K562 (cell line): Measurements from ENCODE around the gene RELCH. TPM values are rescaled to one million over a fixed set of nuclear protein-coding genes. Genes with fewer than 3 reads are reported as not detected.

ENCODE experiments used
- ATAC-seq: fragments of 200-7000 bp; cut with Tn5 transposase; 3 replicates; pipeline ENCODE4 v1.9.1; 2020; ENCODE audit warnings: moderate library complexity
- BruUV-seq: library from RNA; stranded (reverse); fragments of 400-500 nt; replicated peaks from 2 replicates; lab custom pipeline; 2021; lab: Mats Ljungman, UMichigan
- CTCF ChIA-PET: fragments of 300-600 bp; formaldehyde crosslinking; extraction: SDS; loops from one replicate; lab custom pipeline; 2021; ENCODE audit warnings: low intra/inter-chr PET ratio; lab: Yijun Ruan, JAX
- POLR2A ChIA-PET: fragments of 300-600, 350-650 bp; sonication (Branson Sonifier 250); formaldehyde crosslinking; extraction: SDS; loops from one replicate; lab custom pipeline; 2021; ENCODE audit warnings: antibody characterized with exemption, inconsistent platforms; lab: Yijun Ruan, JAX
- DNase-seq, 4 experiments: peaks; one replicate each; pipeline versions ENCODE4 v3.0.0 to v3.0.0-alpha.2; 2011 to 2018; ENCODE audit warnings: low spot score in 3 of 4, mixed read lengths in 3 of 4; ENCODE audit errors: extremely low read depth in 1 of 4
- FAIRE-seq: peaks from 2 replicates; lab custom pipeline; 2011; peaks lifted over from hg19 to GRCh38; lab: Jason Lieb, UNC
- H2AFZ ChIP-seq: 2 replicates; pipeline ENCODE4 v1.6.0; 2011; ENCODE audit warnings: low read depth, low read length, control low read depth, inconsistent platforms
- H3K27ac ChIP-seq: fragments of 200-600 bp; 3 replicates; pipeline ENCODE4 v1.8.0; 2011; ENCODE audit warnings: low read depth, mild to moderate bottlenecking, control low read depth, inconsistent platforms, low read length, moderate library complexity, mixed read lengths; ENCODE audit errors: extremely low read depth
- H3K27me3 ChIP-seq, 2 experiments: fragments of 300-600 bp in 1 of 2; 2 replicates in 1 of 2; 3 replicates in 1 of 2; pipeline versions ENCODE4 v1.6.0 to v1.8.0; 2011; ENCODE audit warnings: inconsistent platforms in 2 of 2, low read length in 2 of 2, mild to moderate bottlenecking in 1 of 2, mixed read lengths in 1 of 2, moderate library complexity in 1 of 2; ENCODE audit not compliant: control insufficient read depth in 2 of 2, insufficient read depth in 2 of 2
- H3K36me3 ChIP-seq: fragments of 300-600 bp; 3 replicates; pipeline ENCODE4 v1.8.0; 2011; ENCODE audit warnings: mild to moderate bottlenecking, low read length, inconsistent platforms; ENCODE audit not compliant: control insufficient read depth, insufficient read depth
- H3K4me1 ChIP-seq, 2 experiments: fragments of 200-600 bp in 1 of 2; replicated peaks in 1 of 2; 2 replicates in 1 of 2; 3 replicates in 1 of 2; pipeline versions ENCODE4 v1.5.1 to v1.8.0; 2011; ENCODE audit warnings: inconsistent platforms in 2 of 2, low read length in 2 of 2, mild to moderate bottlenecking in 1 of 2, mixed read lengths in 1 of 2, moderate library complexity in 1 of 2; ENCODE audit not compliant: control insufficient read depth in 2 of 2, insufficient read depth in 2 of 2
- H3K4me2 ChIP-seq: 2 replicates; pipeline ENCODE4 v1.6.1; 2011; ENCODE audit warnings: low read length, control low read depth, inconsistent platforms, mixed read lengths; ENCODE audit not compliant: insufficient read depth
- H3K4me3 ChIP-seq: fragments of 200-600 bp; sonication (generic), shearing (Covaris generic); 2 replicates; pipeline ENCODE4 v1.5.1; 2016; ENCODE audit warnings: control low read depth, inconsistent platforms
- H3K79me2 ChIP-seq: fragments of 200-600 bp; 3 replicates; pipeline ENCODE4 v1.8.0; 2011; ENCODE audit warnings: low read length, inconsistent platforms; ENCODE audit not compliant: control insufficient read depth, insufficient read depth
- H3K9ac ChIP-seq, 2 experiments: 2 replicates each; pipeline versions ENCODE4 v1.6.0 to v1.6.1; 2011; ENCODE audit warnings: low read depth in 2 of 2, low read length in 2 of 2, control low read depth in 1 of 2, inconsistent platforms in 1 of 2, mild to moderate bottlenecking in 1 of 2, mixed read lengths in 1 of 2; ENCODE audit not compliant: insufficient read depth in 1 of 2
- H3K9me1 ChIP-seq: one replicate; pipeline ENCODE4 v1.6.0; 2011; ENCODE audit warnings: inconsistent platforms, mild to moderate bottlenecking, low read length, moderate library complexity; ENCODE audit not compliant: control insufficient read depth, insufficient read depth
- H3K9me3 ChIP-seq: replicated peaks from 2 replicates; pipeline ENCODE4 v1.5.1; 2011; ENCODE audit warnings: low read depth, low read length, inconsistent platforms; ENCODE audit not compliant: control insufficient read depth, insufficient read depth
- H4K20me1 ChIP-seq: replicated peaks from 2 replicates; pipeline ENCODE4 v1.6.1; 2011; ENCODE audit warnings: low read length, inconsistent platforms, mixed read lengths; ENCODE audit not compliant: control insufficient read depth, insufficient read depth
- CBX2 ChIP-seq: fragments of 200-600 bp; sonication (generic); IDR thresholded peaks from one replicate; pipeline ENCODE4 v1.6.1; 2012; ENCODE audit warnings: mild to moderate bottlenecking, low read length, inconsistent platforms; ENCODE audit not compliant: insufficient read depth, poor library complexity, severe bottlenecking
- CBX3 ChIP-seq, 2 experiments: IDR thresholded peaks; 1 replicate in 1 of 2; 2 replicates in 1 of 2; pipeline ENCODE4 v1.6.1; 2012; ENCODE audit warnings: inconsistent platforms in 2 of 2, low read length in 2 of 2, borderline replicate concordance in 1 of 2, control low read depth in 1 of 2
- CBX8 ChIP-seq: fragments of 200-600 bp; sonication (generic); IDR thresholded peaks from 2 replicates; pipeline ENCODE4 v1.6.1; 2012; ENCODE audit warnings: borderline replicate concordance, mixed run types, low read depth, mild to moderate bottlenecking, moderate library complexity, mixed read lengths, low read length, control low read depth, inconsistent platforms; ENCODE audit not compliant: poor library complexity, severe bottlenecking; ENCODE audit errors: extremely low read depth
- CREB3 ChIP-seq: fragments of 450-650 bp; conservative IDR thresholded peaks from 2 replicates; pipeline ENCODE4 v1.6.1; 2016; ENCODE audit warnings: missing genetic modification characterization, low read depth, mild to moderate bottlenecking, missing compliant biosample characterization, moderate library complexity
- E2F3 ChIP-seq: fragments of 250-450 bp; sonication (Bioruptor Pico); IDR thresholded peaks from 2 replicates; pipeline ENCODE4 v1.4.0; 2020; ENCODE audit warnings: mild to moderate bottlenecking
- ELF2 ChIP-seq: fragments of 250-450 bp; sonication (Bioruptor Pico); IDR thresholded peaks from 2 replicates; pipeline ENCODE4 v1.5.0; 2021; ENCODE audit warnings: mild to moderate bottlenecking
- EP300 ChIP-seq: IDR thresholded peaks from 2 replicates; pipeline ENCODE4 v1.6.1; 2012; ENCODE audit warnings: low read length, improper control_type of control experiment
- FUS ChIP-seq: fragments of 200-400 bp; formaldehyde crosslinking; optimal IDR thresholded peaks from 2 replicates; pipeline ENCODE3; 2017; ENCODE audit warnings: low read depth, low read length
- ILF3 ChIP-seq: fragments of 450-650 bp; IDR thresholded peaks from 2 replicates; pipeline ENCODE4 v1.6.1; 2018; ENCODE audit warnings: antibody characterized with exemption, mild to moderate bottlenecking, moderate library complexity, borderline replicate concordance
- NFE2L1 ChIP-seq: fragments of 450-650 bp; IDR thresholded peaks from 2 replicates; pipeline ENCODE4 v1.6.1; 2016; ENCODE audit warnings: missing genetic modification characterization, low read depth, mild to moderate bottlenecking, missing compliant biosample characterization, moderate library complexity, borderline replicate concordance
- POLR2AphosphoS5 ChIP-seq: IDR thresholded peaks from 2 replicates; pipeline ENCODE4 v1.6.1; 2011; ENCODE audit warnings: mild to moderate bottlenecking, low read depth, low read length, moderate library complexity; ENCODE audit not compliant: control insufficient read depth, insufficient read depth
- RCOR1 ChIP-seq, 2 experiments: IDR thresholded peaks; 2 replicates each; pipeline ENCODE4 v1.6.1; 2012; ENCODE audit warnings: low read depth in 2 of 2, low read length in 2 of 2, borderline replicate concordance in 1 of 2, improper control_type of control experiment in 1 of 2
- RFX7 ChIP-seq: fragments of 250-450 bp; sonication (Bioruptor Pico); IDR thresholded peaks from 2 replicates; pipeline ENCODE4 v1.5.1; 2021; ENCODE audit warnings: mild to moderate bottlenecking
- SRSF1 ChIP-seq: fragments of 200-400 bp; formaldehyde crosslinking; IDR thresholded peaks from 2 replicates; pipeline ENCODE4 v1.6.1; 2017; ENCODE audit warnings: mild to moderate bottlenecking, low read depth, low read length, moderate library complexity
- ZBTB17 ChIP-seq: fragments of 450-650 bp; formaldehyde crosslinking; IDR thresholded peaks from 2 replicates; pipeline ENCODE4 v1.4.0; 2020; ENCODE audit warnings: mild to moderate bottlenecking
- ZSCAN29 ChIP-seq: fragments of 450-650 bp; IDR thresholded peaks from 2 replicates; pipeline ENCODE4 v1.6.1; 2017
- WGBS: fragments of 100-300 bp; shearing (Covaris generic); methylation state at CpG from one replicate; pipeline ENCODE4 v1.1.6; 2016; ENCODE audit warnings: low coverage, mixed read lengths; ENCODE audit not compliant: insufficient coverage; ENCODE audit errors: missing lambda C conversion rate; 5-methylcytosine and 5-hydroxymethylcytosine counted together
- in situ Hi-C: fragments of 300-500 bp; cut with MboI; formaldehyde crosslinking; loops from 4 replicates; pipeline ENCODE4 v1.15.0; 2018; ENCODE audit warnings: inconsistent platforms, mixed read lengths
- intact Hi-C: fragments of 100-400 bp; cut with micrococcal nuclease; formaldehyde crosslinking; loops from 2 replicates; pipeline ENCODE4 v1.14.2; 2022
- polyA plus RNA-seq, 8 experiments: library from polyadenylated mRNA; depleted of rRNA in 4 of 8; stranded (reverse) in 5 of 8; unstranded in 3 of 8; fragments of >200 nt; fragmentation: Nextera tagmentation in 2 of 8; fragmentation: Illumina TruSeq in 1 of 8; extraction: Ambion mirVana in 2 of 8; extraction: Trizol in 1 of 8; gene quantifications; 2 replicates each; pipeline versions ENCODE4 v1.2.1 to v1.2.3, GENCODE V29; 2011 to 2014; ENCODE audit warnings: inconsistent platforms in 1 of 8, missing spikeins in 1 of 8
- total RNA-seq, 7 experiments: library from RNA; depleted of rRNA in 6 of 7; stranded (reverse); fragments of >200 nt in 6 of 7; fragmentation: Illumina TruSeq in 2 of 7; extraction: Trizol in 2 of 7; gene quantifications; 2 replicates each; pipeline versions ENCODE4 v1.2.1 to v1.2.3, GENCODE V29; 2011 to 2021; ENCODE audit warnings: low replicate concordance in 1 of 7

RELCH gene
- total and polyA plus RNA-seq, 9 of the 15 experiments (the other 6 are each of a cell fraction or from before 2014, with no cell fraction given): 1.4 to 13.6 (median 7.6) TPM

GRCh38 chr18:62341473-62341872, 154.4 kb downstream of the RELCH start:
- Histone ChIP-seq H3K9me3 (no peaks in the 10 kb centered on the region), H3K4me2 (no peak overlapping the region), H4K20me1 (peaks cover 4% of the 10 kb centered on the region; the same call in 1 of the 2 replicates), H3K9me1 (no peaks in the 10 kb centered on the region), H2AFZ (no peak overlapping the region), H3K4me3 (no peak overlapping the region), H3K27ac (no peak overlapping the region), H3K9ac (no peak overlapping the region), H3K36me3 (no peaks in the 10 kb centered on the region), H3K27me3 (peaks cover 21 to 32% of the 10 kb centered on the region in 2 experiments), H3K4me1 (no peaks in the 10 kb centered on the region; a peak in 1 of 5 replicates), H3K79me2 (no peaks in the 10 kb centered on the region)
- FAIRE-seq: no peak
- ChIA-PET POLR2A (interaction anchor here (1.1 kb wide), 1 partner anchor 10 kb away, joined by 3 read pairs; no protein-coding TSS in a partner anchor), CTCF (no interaction called here)
- DNase-seq: no peak
- in situ Hi-C loops: no loop called here
- TF ChIP-seq ELF2: no peak
- peak; percentile 11 for TF ChIP-seq CBX2
- BruUV-seq: no TSS peak
- intact Hi-C loops: no loop called here
- 4% methylated on average over 3 of the region's 3 CpGs for WGBS
- no peak for ATAC-seq

- in situ Hi-C loops (no loop called here), intact Hi-C loops (no loop called here)
- Histone ChIP-seq H3K9ac (no peak overlapping the region), H2AFZ (no peak overlapping the region), H3K27ac (no peak overlapping the region), H3K4me1 (no peaks in the 10 kb centered on the region; a peak in 1 of 5 replicates), H3K79me2 (no peaks in the 10 kb centered on the region), H3K9me3 (no peaks in the 10 kb centered on the region), H3K36me3 (no peaks in the 10 kb centered on the region), H3K4me3 (no peak overlapping the region), H3K9me1 (no peaks in the 10 kb centered on the region), H3K27me3 (peaks cover 20 to 29% of the 10 kb centered on the region in 2 experiments), H3K4me2 (no peak overlapping the region), H4K20me1 (peaks cover 4% of the 10 kb centered on the region; the same call in 1 of the 2 replicates)
- FAIRE-seq (no peak), DNase-seq (no peak), ATAC-seq (no peak)
- WGBS: 5% methylated on average over 4 of the region's 4 CpGs
- CTCF ChIA-PET: no interaction called here
- POLR2A ChIA-PET: no interaction called here
- BruUV-seq: no TSS peak
- TF ChIP-seq POLR2AphosphoS5 (no peak), NFE2L1 (tag) (no peak), CREB3 (tag) (no peak), CBX2 (peak; percentile 80), ZSCAN29 (no peak), FUS (no peak), ILF3 (no peak), CBX3 (IDR thresholded peaks at IDR 0.05; ENCODE audit: borderline replicate concordance in 1 of 2, low read length in 2 of 2) (no peak), SRSF1 (no peak), ZBTB17 (CRISPR knock-in tag) (no peak), RCOR1 (IDR thresholded peaks at IDR 0.05; ENCODE audit: borderline replicate concordance in 1 of 2, low read depth in 2 of 2, low read length in 2 of 2) (no peak), E2F3 (CRISPR knock-in tag) (no peak), RFX7 (CRISPR knock-in tag) (no peak), CBX8 (peak; percentile 93), EP300 (no peak)
Observed at GRCh38 chr18:62342884-62343283, 155.8 kb downstream of the RELCH start.
